Activated T-cell treated with anti-CD3 and anti-CD28 coated beads for 48 hours (primary cell): ENCODE measurements around the gene EIF3M.

Source experiments
- DNase-seq: peaks from one replicate; pipeline ENCODE4 v3.0.0-alpha.2; 2020; ENCODE audit warnings: low read depth

Gene EIF3M

GRCh38 chr11:32583459-32584271, at the start of gene EIF3M:
EIF3M (plus strand) TSS chr11:32583831; CDS start chr11:32583888, 57 bp downstream.
- DNase-seq = peak; percentile 93

- DNase-seq = no peak
Measured at GRCh38 chr11:32538804-32539203, 44.8 kb upstream of the EIF3M start.

- no peak for DNase-seq
Measured at GRCh38 chr11:32549611-32550187, 33.9 kb upstream of the EIF3M start.

GRCh38 chr11:32550207-32550606, 33.4 kb upstream of the EIF3M start:
- DNase-seq = no peak

- DNase-seq = no peak
Measured at GRCh38 chr11:32555091-32555490, 28.5 kb upstream of the EIF3M start.

- DNase-seq = no peak
Measured at GRCh38 chr11:32555895-32556294, 27.7 kb upstream of the EIF3M start.

GRCh38 chr11:32561835-32562234, 21.8 kb upstream of the EIF3M start:
- DNase-seq = no peak

- DNase-seq = no peak
Measured at GRCh38 chr11:32562839-32563599, 20.6 kb upstream of the EIF3M start.

GRCh38 chr11:32563600-32563959, 20.1 kb upstream of the EIF3M start:
- no peak for DNase-seq

GRCh38 chr11:32566517-32566916, 17.1 kb upstream of the EIF3M start:
- no peak for DNase-seq

GRCh38 chr11:32567154-32567553, 16.5 kb upstream of the EIF3M start:
- DNase-seq = no peak

- DNase-seq = no peak
Measured at GRCh38 chr11:32569313-32569881, 14.2 kb upstream of the EIF3M start.

- no peak for DNase-seq
Measured at GRCh38 chr11:32571039-32571438, 12.6 kb upstream of the EIF3M start.

- no peak for DNase-seq
Measured at GRCh38 chr11:32573228-32573627, 10.4 kb upstream of the EIF3M start.

GRCh38 chr11:32574421-32574820, 9.2 kb upstream of the EIF3M start:
- DNase-seq = no peak

GRCh38 chr11:32575070-32575469, 8.6 kb upstream of the EIF3M start:
- DNase-seq = no peak

GRCh38 chr11:32576456-32576855, 7.2 kb upstream of the EIF3M start:
- DNase-seq = no peak

GRCh38 chr11:32580967-32581366, 2.7 kb upstream of the EIF3M start:
- no peak for DNase-seq

- DNase-seq = no peak
Measured at GRCh38 chr11:32581556-32581955, 2.1 kb upstream of the EIF3M start.

GRCh38 chr11:32584921-32585320, 1.3 kb downstream of the EIF3M start:
- DNase-seq = no peak

- no peak for DNase-seq
Measured at GRCh38 chr11:32586576-32587190, 3.1 kb downstream of the EIF3M start.

GRCh38 chr11:32594272-32594671, 10.6 kb downstream of the EIF3M start:
- no peak for DNase-seq
